HG02759 (cell line): ENCODE measurements around the gene ITPKB.
A peak's percentile ranks its signal among the peaks of the same experiment; 100 is the strongest.
"Not testable (repeated sequence)": the region's sequence is repeated elsewhere in the genome, so short reads cannot be mapped to it uniquely, and the experiment has no call there.

Experiments
- ATAC-seq: cut with Tn5 transposase; IDR thresholded peaks from one replicate; pipeline ENCODE4 v1.9.1; 2021; ENCODE audit warnings: mild to moderate bottlenecking, moderate library complexity; ENCODE audit not compliant: unreplicated experiment

Gene ITPKB

GRCh38 chr1:226627924-226628611 is 111.0 kb downstream of the ITPKB start:
- ATAC-seq, result no peak

GRCh38 chr1:226627050-226627755 is 111.9 kb downstream of the ITPKB start:
- no peak for ATAC-seq

- ATAC-seq, result peak; percentile 77
These were observed 112.5 kb downstream of the ITPKB start for GRCh38 chr1:226626577-226626956.

GRCh38 chr1:226625832-226626576 is 113.1 kb downstream of the ITPKB start:
- peak; percentile 20 for ATAC-seq

GRCh38 chr1:226625326-226625725 is 113.8 kb downstream of the ITPKB start:
- ATAC-seq, result no peak

- no peak for ATAC-seq
These were observed 114.6 kb downstream of the ITPKB start for GRCh38 chr1:226624526-226624925.

GRCh38 chr1:226622012-226622411 is 117.1 kb downstream of the ITPKB start:
- ATAC-seq, result no peak

- no peak for ATAC-seq
These were observed 120.1 kb downstream of the ITPKB start for GRCh38 chr1:226619031-226619430.

- no peak for ATAC-seq
These were observed 120.7 kb downstream of the ITPKB start for GRCh38 chr1:226618380-226618779.

GRCh38 chr1:226617719-226618118 is 121.4 kb downstream of the ITPKB start:
- not testable (repeated sequence) for ATAC-seq

- ATAC-seq, result no peak
These were observed 122.0 kb downstream of the ITPKB start for GRCh38 chr1:226617109-226617508.

GRCh38 chr1:226616636-226617035 is 122.4 kb downstream of the ITPKB start:
- no peak for ATAC-seq

- no peak for ATAC-seq
These were observed 123.2 kb downstream of the ITPKB start for GRCh38 chr1:226615876-226616275.

GRCh38 chr1:226611980-226612379 is 127.1 kb downstream of the ITPKB start:
- not testable (repeated sequence) for ATAC-seq

GRCh38 chr1:226611301-226611700 is 127.8 kb downstream of the ITPKB start:
- no peak for ATAC-seq

- no peak for ATAC-seq
These were observed 128.4 kb downstream of the ITPKB start for GRCh38 chr1:226610671-226611070.

- ATAC-seq, result no peak
These were observed 129.1 kb downstream of the ITPKB start for GRCh38 chr1:226609836-226610455.

- ATAC-seq, result peak; percentile 55
These were observed 130.2 kb downstream of the ITPKB start for GRCh38 chr1:226608699-226609505.

GRCh38 chr1:226607821-226608220 is 131.3 kb downstream of the ITPKB start:
- ATAC-seq, result no peak

- no peak for ATAC-seq
These were observed 131.8 kb downstream of the ITPKB start for GRCh38 chr1:226607268-226607660.
